Astrocyte (in vitro differentiated cells and primary cell): ENCODE results near the gene ZNF14. TPM values are rescaled to one million over a fixed set of nuclear protein-coding genes. Genes with fewer than 3 reads are reported as not detected.
"Not testable (repeated sequence)": the region's sequence is repeated elsewhere in the genome, so short reads cannot be mapped to it uniquely, and the experiment has no call there.

Experiments
- DNase-seq: peaks from one replicate; pipeline ENCODE4 v3.0.0-alpha.2; 2010; ENCODE audit warnings: low read depth
- FAIRE-seq: peaks from 2 replicates; lab custom pipeline; 2011; peaks lifted over from hg19 to GRCh38; lab: Jason Lieb, UNC
- H2AFZ ChIP-seq: 2 replicates; pipeline ENCODE4 v1.6.0; 2012; ENCODE audit warnings: low read depth, low read length, inconsistent platforms
- H3K27ac ChIP-seq: 2 replicates; pipeline ENCODE4 v1.5.1; 2011; ENCODE audit warnings: low read depth, low read length, inconsistent platforms
- H3K27me3 ChIP-seq: 2 replicates; pipeline ENCODE4 v1.6.0; 2011; ENCODE audit warnings: low read length, inconsistent platforms; ENCODE audit not compliant: insufficient read depth
- H3K36me3 ChIP-seq: 2 replicates; pipeline ENCODE4 v1.5.1; 2011; ENCODE audit warnings: low read length, inconsistent platforms; ENCODE audit not compliant: insufficient read depth
- H3K4me1 ChIP-seq: 2 replicates; pipeline ENCODE4 v1.5.1; 2011; ENCODE audit warnings: low read length, inconsistent platforms; ENCODE audit not compliant: insufficient read depth
- H3K4me2 ChIP-seq: 2 replicates; pipeline ENCODE4 v1.6.0; 2012; ENCODE audit warnings: low read length, inconsistent platforms
- H3K4me3 ChIP-seq: 2 replicates; pipeline ENCODE4 v1.5.1; 2011; ENCODE audit warnings: low read depth, mild to moderate bottlenecking, low read length, inconsistent platforms; ENCODE audit not compliant: insufficient read depth
- H3K79me2 ChIP-seq: 2 replicates; pipeline ENCODE4 v1.6.0; 2012; ENCODE audit warnings: mild to moderate bottlenecking, low read length, inconsistent platforms; ENCODE audit not compliant: insufficient read depth
- H3K9ac ChIP-seq: 2 replicates; pipeline ENCODE4 v1.6.0; 2012; ENCODE audit warnings: mild to moderate bottlenecking, low read length, inconsistent platforms
- H3K9me3 ChIP-seq: 2 replicates; pipeline ENCODE4 v1.5.1; 2012; ENCODE audit warnings: low read depth, mild to moderate bottlenecking, low read length, inconsistent platforms; ENCODE audit not compliant: insufficient read depth
- H4K20me1 ChIP-seq: 2 replicates; pipeline ENCODE4 v1.6.0; 2012; ENCODE audit warnings: low read length, inconsistent platforms; ENCODE audit not compliant: insufficient read depth
- H3K27ac Mint-ChIP-seq: one replicate; pipeline ENCODE4 v1.8.0; 2021; ENCODE audit warnings: mild to moderate bottlenecking, mixed read lengths; ENCODE audit not compliant: unreplicated experiment
- H3K27me3 Mint-ChIP-seq: one replicate; pipeline ENCODE4 v1.8.0; 2021; ENCODE audit warnings: low read depth, mixed read lengths; ENCODE audit not compliant: unreplicated experiment
- H3K36me3 Mint-ChIP-seq: one replicate; pipeline ENCODE4 v1.8.0; 2021; ENCODE audit warnings: low read depth, mixed read lengths; ENCODE audit not compliant: unreplicated experiment
- H3K4me1 Mint-ChIP-seq: one replicate; pipeline ENCODE4 v1.8.0; 2021; ENCODE audit warnings: low read depth, mixed read lengths; ENCODE audit not compliant: unreplicated experiment
- H3K4me3 Mint-ChIP-seq: one replicate; pipeline ENCODE4 v1.8.0; 2021; ENCODE audit warnings: mild to moderate bottlenecking, moderate library complexity, mixed read lengths; ENCODE audit not compliant: unreplicated experiment
- H3K9me3 Mint-ChIP-seq: one replicate; pipeline ENCODE4 v1.8.0; 2021; ENCODE audit warnings: mild to moderate bottlenecking, mixed read lengths; ENCODE audit not compliant: unreplicated experiment
- EZH2 ChIP-seq: IDR thresholded peaks from 2 replicates; pipeline ENCODE4 v1.6.1; 2012; ENCODE audit warnings: mild to moderate bottlenecking, low read length, inconsistent platforms; ENCODE audit not compliant: insufficient read depth
- total RNA-seq: library from RNA; stranded (reverse); gene quantifications from 2 replicates; pipeline ENCODE4 v1.2.1, GENCODE V29; 2021
- TF ChIP-seq, protein P1 (sequence below): IDR thresholded peaks from 2 replicates; pipeline ENCODE4 v1.5.1; 2011; ENCODE audit warnings: low read depth, mild to moderate bottlenecking, inconsistent platforms, low read length, moderate library complexity; ENCODE audit not compliant: insufficient read depth

Gene ZNF14
- total RNA-seq, 1 donor from 2014 or later: 4.4 TPM

DNA sequence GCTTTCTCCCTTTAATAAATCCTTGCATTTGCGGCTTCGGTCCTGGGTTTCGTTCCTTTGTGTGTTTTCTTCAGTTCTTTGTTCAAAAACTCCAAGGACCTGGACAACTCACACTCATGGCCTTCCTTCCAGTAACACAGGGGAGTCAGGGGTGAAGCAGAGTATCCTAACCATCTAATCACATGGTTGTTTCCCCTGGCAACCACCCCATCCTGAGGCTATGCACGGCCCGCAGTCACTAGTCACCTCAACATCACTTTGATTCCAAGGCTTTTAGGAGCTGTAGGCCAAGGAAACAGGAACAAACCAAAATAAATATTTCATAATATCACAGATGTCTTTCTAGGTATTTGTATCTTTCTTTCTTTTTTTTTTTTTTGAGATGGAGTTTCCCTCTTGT lies 35.3 kb downstream of the ZNF14 start:
- Mint-ChIP-seq H3K36me3 (peaks cover 7% of the 10 kb centered on the region), H3K27ac (no peak overlapping the region), H3K4me3 (no peak overlapping the region), H3K27me3 (no peaks in the 10 kb centered on the region), H3K9me3 (peaks cover 27% of the 10 kb centered on the region), H3K4me1 (no peaks in the 10 kb centered on the region)
- Histone ChIP-seq H3K36me3 (no peaks in the 10 kb centered on the region), H3K4me3 (no peak overlapping the region), H3K9me3 (peaks cover 9% of the 10 kb centered on the region), H3K27me3 (no peaks in the 10 kb centered on the region), H3K4me2 (no peak overlapping the region), H2AFZ (no peak overlapping the region), H3K4me1 (no peaks in the 10 kb centered on the region), H3K27ac (no peak overlapping the region), H4K20me1 (no peaks in the 10 kb centered on the region), H3K9ac (no peak overlapping the region), H3K79me2 (no peaks in the 10 kb centered on the region)
- DNase-seq: no peak
- TF ChIP-seq EZH2: no peak
- TF ChIP-seq, protein P1, sequence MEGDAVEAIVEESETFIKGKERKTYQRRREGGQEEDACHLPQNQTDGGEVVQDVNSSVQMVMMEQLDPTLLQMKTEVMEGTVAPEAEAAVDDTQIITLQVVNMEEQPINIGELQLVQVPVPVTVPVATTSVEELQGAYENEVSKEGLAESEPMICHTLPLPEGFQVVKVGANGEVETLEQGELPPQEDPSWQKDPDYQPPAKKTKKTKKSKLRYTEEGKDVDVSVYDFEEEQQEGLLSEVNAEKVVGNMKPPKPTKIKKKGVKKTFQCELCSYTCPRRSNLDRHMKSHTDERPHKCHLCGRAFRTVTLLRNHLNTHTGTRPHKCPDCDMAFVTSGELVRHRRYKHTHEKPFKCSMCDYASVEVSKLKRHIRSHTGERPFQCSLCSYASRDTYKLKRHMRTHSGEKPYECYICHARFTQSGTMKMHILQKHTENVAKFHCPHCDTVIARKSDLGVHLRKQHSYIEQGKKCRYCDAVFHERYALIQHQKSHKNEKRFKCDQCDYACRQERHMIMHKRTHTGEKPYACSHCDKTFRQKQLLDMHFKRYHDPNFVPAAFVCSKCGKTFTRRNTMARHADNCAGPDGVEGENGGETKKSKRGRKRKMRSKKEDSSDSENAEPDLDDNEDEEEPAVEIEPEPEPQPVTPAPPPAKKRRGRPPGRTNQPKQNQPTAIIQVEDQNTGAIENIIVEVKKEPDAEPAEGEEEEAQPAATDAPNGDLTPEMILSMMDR: no peak
- no peak for FAIRE-seq

DNA sequence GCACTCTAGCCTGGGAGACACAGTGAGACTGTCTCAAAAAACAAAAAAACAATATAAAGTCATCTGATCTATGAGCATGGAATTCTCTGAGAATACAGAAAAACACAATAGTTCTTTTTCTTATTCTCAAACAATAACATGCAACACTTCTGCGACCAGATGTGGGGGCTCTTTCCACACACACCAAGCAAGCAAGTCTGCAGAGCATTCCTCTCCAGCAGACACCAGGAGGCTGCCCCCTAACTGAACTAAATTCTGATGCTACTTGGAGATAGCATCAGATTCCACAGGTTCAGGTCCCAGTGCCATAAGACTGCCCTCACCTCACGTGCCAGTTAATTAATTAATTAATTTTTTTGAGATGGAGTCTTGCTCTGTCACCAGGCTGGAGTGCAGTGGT lies 36.5 kb downstream of the ZNF14 start:
- no peak overlapping the region for H3K9ac ChIP-seq
- H2AFZ ChIP-seq: no peak overlapping the region
- Mint-ChIP-seq H3K36me3 (peaks cover 6% of the 10 kb centered on the region), H3K27ac (no peak overlapping the region), H3K9me3 (peaks cover 23% of the 10 kb centered on the region), H3K4me1 (no peaks in the 10 kb centered on the region), H3K27me3 (no peaks in the 10 kb centered on the region), H3K4me3 (no peak overlapping the region)
- TF ChIP-seq, protein P1: no peak
- TF ChIP-seq EZH2: no peak
- FAIRE-seq (no peak), DNase-seq (no peak)
- no peaks in the 10 kb centered on the region for H4K20me1 ChIP-seq
- H3K27me3 ChIP-seq: no peaks in the 10 kb centered on the region
- H3K4me3 ChIP-seq: no peak overlapping the region
- no peak overlapping the region for H3K4me2 ChIP-seq
- no peak overlapping the region for H3K27ac ChIP-seq
- H3K9me3 ChIP-seq: peaks cover 9% of the 10 kb centered on the region
- no peaks in the 10 kb centered on the region for H3K36me3 ChIP-seq
- H3K79me2 ChIP-seq: no peaks in the 10 kb centered on the region
- no peaks in the 10 kb centered on the region for H3K4me1 ChIP-seq

DNA sequence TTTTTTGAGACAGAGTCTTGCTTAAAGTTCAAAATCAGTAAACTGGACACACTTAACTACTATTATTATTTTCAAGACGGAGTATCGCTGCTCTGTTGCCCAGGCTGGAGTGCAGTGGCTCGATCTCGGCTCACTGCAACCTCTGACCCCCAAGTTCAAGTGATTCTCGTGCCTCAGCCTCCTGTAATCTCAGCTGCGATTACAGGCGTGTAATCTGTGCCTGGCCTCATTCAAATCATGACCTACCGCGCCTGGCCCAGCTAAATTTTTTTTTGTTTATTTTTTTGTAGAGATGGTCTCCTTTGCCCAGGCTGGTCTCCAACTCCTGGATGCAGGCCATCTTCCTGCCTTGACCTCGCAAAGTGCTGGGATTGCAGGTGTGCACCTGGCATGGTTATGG lies 41.2 kb downstream of the ZNF14 start:
- Mint-ChIP-seq H3K36me3 (no peaks in the 10 kb centered on the region), H3K4me1 (no peaks in the 10 kb centered on the region), H3K9me3 (peaks cover 4% of the 10 kb centered on the region), H3K27me3 (no peaks in the 10 kb centered on the region), H3K27ac (no peak overlapping the region), H3K4me3 (no peak overlapping the region)
- Histone ChIP-seq H2AFZ (no peak overlapping the region), H3K9ac (no peak overlapping the region), H3K4me2 (no peak overlapping the region), H3K4me1 (no peaks in the 10 kb centered on the region), H3K36me3 (no peaks in the 10 kb centered on the region), H3K27me3 (no peaks in the 10 kb centered on the region), H3K9me3 (no peaks in the 10 kb centered on the region), H3K79me2 (no peaks in the 10 kb centered on the region), H4K20me1 (no peaks in the 10 kb centered on the region), H3K27ac (no peak overlapping the region), H3K4me3 (no peak overlapping the region)
- DNase-seq (no peak), FAIRE-seq (no peak)
- no peak for TF ChIP-seq EZH2
- TF ChIP-seq, protein P1: no peak

DNA sequence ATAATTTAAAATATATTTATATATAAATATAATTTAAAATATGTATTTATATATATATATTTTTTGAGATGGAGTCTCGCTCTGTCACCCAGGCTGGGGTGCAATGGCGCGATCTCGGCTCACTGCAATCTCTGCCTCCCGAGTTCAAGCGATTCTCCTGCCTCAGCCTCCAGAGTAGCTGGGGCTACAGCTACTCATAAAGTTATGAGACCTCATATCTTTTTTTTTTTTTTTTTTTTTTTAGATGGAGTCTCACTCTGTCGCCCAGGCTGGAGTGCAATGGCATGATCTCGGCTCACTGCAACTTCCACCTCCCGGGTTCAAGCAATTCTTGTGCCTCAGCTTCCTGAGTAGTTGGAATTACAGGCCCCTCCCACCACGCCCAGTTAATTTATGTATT lies 43.9 kb downstream of the ZNF14 start:
- FAIRE-seq, H3K9ac ChIP-seq, DNase-seq, H3K36me3 Mint-ChIP-seq, H3K27ac Mint-ChIP-seq, H2AFZ ChIP-seq, H3K4me3 Mint-ChIP-seq, H3K36me3 ChIP-seq, H3K4me2 ChIP-seq, H4K20me1 ChIP-seq, H3K4me1 Mint-ChIP-seq, H3K27ac ChIP-seq, H3K4me3 ChIP-seq, H3K79me2 ChIP-seq, H3K9me3 ChIP-seq, H3K4me1 ChIP-seq, H3K9me3 Mint-ChIP-seq, H3K27me3 Mint-ChIP-seq, H3K27me3 ChIP-seq: not testable (repeated sequence)
